Gastroesophageal sphincter (tissue), 3 donors: ENCODE data around the gene BBOX1.

Source experiments
- CTCF ChIP-seq, 4 experiments: fragments of 200-600 bp in 2 of 4; fragments of 450-650 bp in 2 of 4; sonication (generic) in 1 of 4; IDR thresholded peaks; one replicate each; pipeline ENCODE4 v1.5.1; 2017 to 2019; ENCODE audit warnings: antibody characterized with exemption in 4 of 4, mild to moderate bottlenecking in 2 of 4, moderate library complexity in 2 of 4
- EP300 ChIP-seq: sonication (generic); formaldehyde crosslinking; IDR thresholded peaks from one replicate; pipeline ENCODE4 v1.6.1; 2017; ENCODE audit warnings: antibody characterized with exemption, mild to moderate bottlenecking
- POLR2A ChIP-seq, 2 donors: fragments of 450-650 bp; IDR thresholded peaks; one replicate each; pipeline ENCODE4 v1.6.1; 2017; ENCODE audit warnings: antibody characterized with exemption in 2 of 2, mild to moderate bottlenecking in 2 of 2, moderate library complexity in 1 of 2

GRCh38 chr11:27097551-27097950 is 56.9 kb downstream of the BBOX1 start:
- TF ChIP-seq EP300 (no peak), POLR2A (IDR thresholded peaks at IDR 0.05) (no peak), CTCF (IDR thresholded peaks at IDR 0.05) (no peak)
